ENCODE results near the gene RMC1. TPM values are rescaled to one million over a fixed set of nuclear protein-coding genes. Genes with fewer than 3 reads are reported as not detected.
"Not testable (repeated sequence)": the region's sequence is repeated elsewhere in the genome, so short reads cannot be mapped to it uniquely, and the experiment has no call there.

Gene RMC1
- total and polyA plus RNA-seq, 3 donors from 2014 or later = 33.5 to 51.5 (median 44.2) TPM

DNA sequence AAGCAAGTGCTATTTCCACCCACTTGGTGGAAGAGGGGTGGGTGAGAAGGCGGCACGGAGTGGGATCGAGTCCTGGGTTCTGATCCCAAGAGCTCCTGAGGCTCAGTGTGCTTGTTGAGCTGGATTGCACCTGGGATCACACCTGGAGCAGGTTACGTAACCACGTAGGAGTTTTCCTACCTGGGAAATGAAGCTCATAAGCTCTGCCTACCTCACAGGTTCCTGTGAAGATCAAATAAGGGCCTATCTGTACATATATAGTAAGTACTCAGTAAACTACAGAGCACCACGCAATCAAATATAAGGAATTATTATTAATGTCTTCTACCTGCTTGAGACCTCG lies 72.0 kb downstream of the RMC1 start:
- WGBS, 2 donors = 95% methylated on average over 7 of the region's 7 CpGs
- Histone ChIP-seq H3K27ac (no peak overlapping the region), H3K4me3 (no peak overlapping the region), H3K4me1 (peaks cover 5% of the 10 kb centered on the region), H3K27me3 (no peaks in the 10 kb centered on the region), H3K36me3 (ENCODE audit: low read depth, missing control alignments) (no peaks in the 10 kb centered on the region), H3K9me3 (no peaks in the 10 kb centered on the region)
- intact Hi-C loops (cut with DNase I; ENCODE audit: low total_unique reads) = no loop called here
- no peak for TF ChIP-seq POLR2A (IDR thresholded peaks at IDR 0.05)
- TF ChIP-seq, protein P1, sequence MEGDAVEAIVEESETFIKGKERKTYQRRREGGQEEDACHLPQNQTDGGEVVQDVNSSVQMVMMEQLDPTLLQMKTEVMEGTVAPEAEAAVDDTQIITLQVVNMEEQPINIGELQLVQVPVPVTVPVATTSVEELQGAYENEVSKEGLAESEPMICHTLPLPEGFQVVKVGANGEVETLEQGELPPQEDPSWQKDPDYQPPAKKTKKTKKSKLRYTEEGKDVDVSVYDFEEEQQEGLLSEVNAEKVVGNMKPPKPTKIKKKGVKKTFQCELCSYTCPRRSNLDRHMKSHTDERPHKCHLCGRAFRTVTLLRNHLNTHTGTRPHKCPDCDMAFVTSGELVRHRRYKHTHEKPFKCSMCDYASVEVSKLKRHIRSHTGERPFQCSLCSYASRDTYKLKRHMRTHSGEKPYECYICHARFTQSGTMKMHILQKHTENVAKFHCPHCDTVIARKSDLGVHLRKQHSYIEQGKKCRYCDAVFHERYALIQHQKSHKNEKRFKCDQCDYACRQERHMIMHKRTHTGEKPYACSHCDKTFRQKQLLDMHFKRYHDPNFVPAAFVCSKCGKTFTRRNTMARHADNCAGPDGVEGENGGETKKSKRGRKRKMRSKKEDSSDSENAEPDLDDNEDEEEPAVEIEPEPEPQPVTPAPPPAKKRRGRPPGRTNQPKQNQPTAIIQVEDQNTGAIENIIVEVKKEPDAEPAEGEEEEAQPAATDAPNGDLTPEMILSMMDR (IDR thresholded peaks at IDR 0.05) = no peak
- no peak for DNase-seq

DNA sequence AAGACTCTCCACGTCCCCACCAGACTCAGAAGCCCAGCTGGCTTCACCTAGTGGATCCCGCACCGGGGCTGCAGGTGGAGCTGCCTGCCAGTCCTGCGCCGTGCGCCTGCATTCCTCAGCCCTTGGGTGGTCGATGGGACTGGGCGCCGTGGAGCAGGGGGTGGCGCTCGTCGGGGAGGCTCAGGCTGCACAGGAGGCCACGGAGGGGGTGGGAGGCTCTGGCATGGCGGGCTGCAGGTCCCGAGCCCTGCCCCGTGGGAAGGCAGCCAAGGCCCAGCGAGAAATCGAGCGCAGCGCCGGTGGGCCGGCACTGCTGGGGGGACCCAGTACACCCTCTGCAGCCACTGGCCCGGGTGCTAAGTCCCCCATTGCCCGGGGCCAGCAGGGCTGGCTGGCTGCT lies 74.2 kb downstream of the RMC1 start:
- H3K9me3 ChIP-seq; H3K27me3 ChIP-seq; H3K4me3 ChIP-seq; H3K4me1 ChIP-seq; H3K36me3 ChIP-seq (ENCODE audit: low read depth, missing control alignments); DNase-seq; H3K27ac ChIP-seq; intact Hi-C loops (cut with DNase I; ENCODE audit: low total_unique reads): not testable (repeated sequence)
- WGBS, 2 donors = 97 to 98% methylated on average over 7 to 17 of the region's 24 CpGs

DNA sequence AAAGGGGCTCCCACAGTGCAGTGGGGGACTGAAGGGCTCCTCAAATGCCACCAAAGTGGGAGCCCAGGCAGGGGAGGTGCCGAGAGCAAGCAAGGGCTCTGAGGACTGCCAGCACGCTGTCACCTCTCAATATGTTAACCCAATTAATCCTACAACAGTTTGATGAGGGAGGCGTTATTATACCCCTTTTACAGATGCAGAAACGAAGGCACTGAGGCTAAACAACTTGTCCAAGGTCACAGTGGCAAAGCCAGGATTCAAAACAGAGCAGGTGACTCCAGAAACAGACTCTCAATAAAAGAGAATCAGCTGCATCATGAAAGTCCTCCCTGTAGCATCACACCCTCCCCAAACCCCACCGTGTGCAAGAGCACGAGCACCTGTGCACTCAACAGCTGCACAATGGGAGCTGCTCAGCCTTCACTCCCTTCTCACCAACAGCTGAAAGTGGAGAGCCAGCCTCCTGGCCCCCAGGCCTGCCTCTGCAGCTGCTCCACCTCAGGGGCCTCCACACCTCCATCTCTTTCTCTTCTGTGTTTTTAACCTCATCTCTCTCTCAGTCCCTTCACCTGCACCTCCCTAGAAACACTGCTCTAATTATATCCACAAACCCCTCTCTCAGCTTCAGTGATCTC lies 74.9 kb downstream of the RMC1 start:
- no peak overlapping the region for H3K4me3 ChIP-seq
- WGBS, 2 donors = 91 to 92% methylated on average over 5 to 6 of the region's 6 CpGs
- H3K4me1 ChIP-seq = peaks cover 4% of the 10 kb centered on the region

DNA sequence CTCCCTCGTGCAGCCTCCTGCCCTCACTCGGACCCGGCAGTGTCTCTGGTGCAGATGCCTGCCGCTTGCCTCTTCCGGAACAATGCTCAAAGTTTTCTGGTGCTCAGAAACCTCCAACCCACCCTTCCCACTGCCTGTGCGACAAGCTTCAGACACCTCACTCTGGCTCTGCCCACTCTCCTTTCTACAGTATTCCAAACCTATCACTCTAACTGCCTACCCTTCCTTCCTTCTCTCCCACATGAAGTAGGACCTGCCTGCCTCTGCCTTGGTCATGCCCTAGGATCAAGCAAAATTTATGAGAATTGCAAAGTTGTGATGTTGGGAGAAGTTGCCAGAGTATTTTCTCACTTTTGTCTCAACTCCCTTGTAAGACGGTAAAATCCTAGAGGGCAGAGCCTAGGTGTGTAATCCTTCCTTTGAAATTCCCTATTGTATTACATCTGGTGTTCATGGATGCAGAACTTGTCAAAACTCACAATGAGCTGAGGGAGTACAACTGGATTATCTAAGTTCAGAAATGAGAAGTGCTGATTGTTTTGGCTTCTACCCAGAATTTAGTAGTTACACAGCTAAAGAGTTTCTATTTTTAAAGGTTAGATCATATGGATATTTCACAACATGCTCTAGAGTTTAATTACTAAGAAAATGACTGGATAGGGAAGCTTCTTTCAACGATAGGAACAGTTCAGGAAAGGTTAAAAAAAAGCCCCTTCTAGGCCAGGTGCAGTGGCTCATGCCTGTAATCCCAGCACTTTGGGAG lies 75.8 kb downstream of the RMC1 start:
- Histone ChIP-seq H3K9me3 (no peaks in the 10 kb centered on the region), H3K4me1 (peaks cover 10% of the 10 kb centered on the region), H3K4me3 (no peak overlapping the region), H3K36me3 (ENCODE audit: low read depth, missing control alignments) (no peaks in the 10 kb centered on the region), H3K27me3 (no peaks in the 10 kb centered on the region), H3K27ac (no peak overlapping the region)
- DNase-seq = no peak
- WGBS, 2 donors = 85 to 89% methylated on average over 8 of the region's 8 CpGs
- intact Hi-C loops (cut with DNase I; ENCODE audit: low total_unique reads) = no loop called here
- TF ChIP-seq POLR2A (IDR thresholded peaks at IDR 0.05) = no peak
- TF ChIP-seq, protein P1 (IDR thresholded peaks at IDR 0.05) = no peak

More for the DNA sequence above, 74.9 kb downstream of the RMC1 start:
- no peak for DNase-seq
- intact Hi-C loops (cut with DNase I; ENCODE audit: low total_unique reads) = no loop called here
- no peak overlapping the region for H3K27ac ChIP-seq
- TF ChIP-seq, protein P1 (IDR thresholded peaks at IDR 0.05) = no peak
- TF ChIP-seq POLR2A (IDR thresholded peaks at IDR 0.05) = no peak
- H3K9me3 ChIP-seq = no peaks in the 10 kb centered on the region
- H3K27me3 ChIP-seq = no peaks in the 10 kb centered on the region
- H3K36me3 ChIP-seq (ENCODE audit: low read depth, missing control alignments) = no peaks in the 10 kb centered on the region

DNA sequence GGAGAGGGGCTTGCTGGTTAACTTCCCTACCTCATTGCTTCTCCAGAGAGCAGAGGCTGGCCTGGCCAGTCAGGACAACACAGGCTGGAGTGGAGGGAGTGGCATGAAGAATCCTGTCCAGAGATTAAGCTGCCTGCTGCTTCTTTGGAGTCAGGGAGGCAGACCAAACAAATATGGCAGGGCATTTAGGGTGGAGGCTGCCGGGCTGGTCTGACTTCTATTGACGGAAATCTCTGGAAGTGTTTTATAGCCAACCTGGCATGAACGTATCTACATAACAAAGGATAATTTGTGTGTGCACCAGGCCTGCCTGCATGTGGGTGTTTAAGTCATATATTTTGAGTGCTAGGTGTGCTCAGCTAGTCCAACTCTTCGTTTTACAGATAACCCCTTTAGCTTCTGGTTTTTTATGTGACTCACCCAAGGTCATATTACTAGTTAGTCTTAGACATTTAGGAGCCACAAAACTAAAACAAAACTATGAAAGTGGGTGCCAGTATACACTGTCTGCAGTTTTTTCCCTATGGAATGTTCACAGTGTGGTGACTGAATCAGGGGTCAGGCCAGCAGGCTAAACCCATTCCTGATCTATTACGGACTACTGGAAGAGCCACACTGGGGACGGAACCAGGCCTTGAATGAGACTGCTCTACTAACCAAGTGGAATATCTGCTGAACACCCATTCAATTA lies 77.5 kb downstream of the RMC1 start:
- intact Hi-C loops (cut with DNase I; ENCODE audit: low total_unique reads) = loop anchor here (5.0 kb wide), 1 partner anchor 59 kb away; no protein-coding TSS in a partner anchor
- peaks cover 23% of the 10 kb centered on the region for H3K4me1 ChIP-seq

More for the DNA sequence above, 77.5 kb downstream of the RMC1 start:
- H3K4me3 ChIP-seq = no peak overlapping the region
- H3K27me3 ChIP-seq = no peaks in the 10 kb centered on the region
- no peak for DNase-seq
- H3K27ac ChIP-seq = no peak overlapping the region
- H3K9me3 ChIP-seq = no peaks in the 10 kb centered on the region
- H3K36me3 ChIP-seq (ENCODE audit: low read depth, missing control alignments) = no peaks in the 10 kb centered on the region
- 86 to 88% methylated on average over 6 of the region's 6 CpGs for WGBS, 2 donors
- TF ChIP-seq, protein P1 (IDR thresholded peaks at IDR 0.05) = no peak
- TF ChIP-seq POLR2A (IDR thresholded peaks at IDR 0.05) = no peak

Data from testis (tissue), 3 donors.